ENCODE measurements around the gene LMAN2.

GRCh38 chr5:177354256-177354655 is 2.8 kb upstream of the LMAN2 start:
- TF ChIP-seq CTCF (IDR thresholded peaks at IDR 0.05) (no peak), POLR2A (IDR thresholded peaks at IDR 0.05) (no peak)

All from Peyer's patch (tissue), 4 donors.